Skeletal muscle tissue (tissue), 4 donors: ENCODE results near the gene SAT2. TPM values are rescaled to one million over a fixed set of nuclear protein-coding genes. Genes with fewer than 3 reads are reported as not detected.

Experiments used
- H3K27ac ChIP-seq: one replicate; pipeline ENCODE4 v1.7.0; 2013; ENCODE audit warnings: mild to moderate bottlenecking, low read depth, low read length, inconsistent platforms
- H3K27me3 ChIP-seq, 3 donors: one replicate each; pipeline ENCODE4 v1.7.0; 2013; ENCODE audit warnings: low read length in 3 of 3; ENCODE audit not compliant: control insufficient read depth in 3 of 3, insufficient read depth in 3 of 3
- H3K36me3 ChIP-seq, 3 donors: one replicate each; pipeline ENCODE4 v1.7.0; 2013; ENCODE audit warnings: low read length in 3 of 3; ENCODE audit not compliant: control insufficient read depth in 3 of 3, insufficient read depth in 3 of 3
- H3K4me1 ChIP-seq, 3 donors: one replicate each; pipeline ENCODE4 v1.7.0; 2013; ENCODE audit warnings: low read length in 3 of 3, mild to moderate bottlenecking in 3 of 3; ENCODE audit not compliant: control insufficient read depth in 3 of 3, insufficient read depth in 3 of 3
- H3K4me3 ChIP-seq, 3 donors: one replicate each; pipeline ENCODE4 v1.7.0; 2013; ENCODE audit warnings: low read length in 3 of 3
- H3K9ac ChIP-seq, 3 donors: one replicate each; pipeline ENCODE4 v1.7.0; 2013; ENCODE audit warnings: low read length in 3 of 3, mild to moderate bottlenecking in 3 of 3, moderate library complexity in 2 of 3, low read depth in 1 of 3
- H3K9me3 ChIP-seq, 3 donors: one replicate each; pipeline ENCODE4 v1.7.0; 2013; ENCODE audit warnings: low read length in 3 of 3; ENCODE audit not compliant: control insufficient read depth in 3 of 3
- total RNA-seq: library from RNA; depleted of rRNA; stranded (reverse); fragments of >200 nt; gene quantifications from one replicate; pipeline ENCODE4 v1.2.3, GENCODE V29; 2014
- donor health status: Osteomylitis.

The SAT2 gene
- total RNA-seq, 1 donor from 2014 or later = 41.2 TPM

DNA sequence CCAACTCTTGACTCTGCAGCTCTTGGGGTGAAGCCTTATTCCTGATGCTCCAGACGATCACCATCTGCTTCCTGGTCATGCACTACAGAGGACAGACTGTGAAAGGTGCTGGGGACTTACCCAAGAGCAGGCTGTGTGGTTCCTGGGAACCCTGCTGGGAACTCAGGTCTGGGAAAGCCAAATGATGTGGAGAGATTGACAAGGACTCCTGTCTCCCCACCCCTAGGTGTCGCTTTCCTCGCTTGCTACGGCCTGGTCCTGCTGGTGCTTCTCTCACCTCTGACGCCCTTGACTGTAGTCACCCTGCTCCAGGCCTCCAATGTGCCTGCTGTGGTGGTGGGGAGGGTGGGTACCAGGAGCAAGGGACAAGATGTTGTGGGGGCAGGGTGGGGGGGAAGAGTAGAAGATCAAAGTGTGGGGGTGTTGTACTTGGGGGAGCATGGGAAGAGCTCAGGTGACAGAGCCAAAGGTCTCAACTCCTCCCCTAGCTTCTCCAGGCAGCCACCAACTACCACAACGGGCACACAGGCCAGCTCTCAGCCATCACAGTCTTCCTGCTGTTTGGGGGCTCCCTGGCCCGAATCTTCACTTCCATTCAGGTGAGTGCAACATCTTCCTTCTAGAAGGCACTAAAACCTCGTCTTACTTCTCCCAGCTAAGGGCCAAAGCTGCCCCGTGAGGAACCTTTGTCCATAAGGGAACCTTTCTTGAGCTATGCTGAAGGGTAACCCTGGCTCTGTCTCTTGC is 40.8 kb downstream of the SAT2 start:
- Histone ChIP-seq H3K9me3 (no peaks in the 10 kb centered on the region), H3K4me3 (no peak overlapping the region), H3K27me3 (no peaks in the 10 kb centered on the region), H3K9ac (peak overlapping the region in 1 of 3 donors; percentile 10), H3K27ac (no peak overlapping the region), H3K36me3 (peaks cover 12 to 25% (median 22%) of the 10 kb centered on the region in 3 donors), H3K4me1 (peaks cover 33 to 56% (median 42%) of the 10 kb centered on the region in 3 donors)

DNA sequence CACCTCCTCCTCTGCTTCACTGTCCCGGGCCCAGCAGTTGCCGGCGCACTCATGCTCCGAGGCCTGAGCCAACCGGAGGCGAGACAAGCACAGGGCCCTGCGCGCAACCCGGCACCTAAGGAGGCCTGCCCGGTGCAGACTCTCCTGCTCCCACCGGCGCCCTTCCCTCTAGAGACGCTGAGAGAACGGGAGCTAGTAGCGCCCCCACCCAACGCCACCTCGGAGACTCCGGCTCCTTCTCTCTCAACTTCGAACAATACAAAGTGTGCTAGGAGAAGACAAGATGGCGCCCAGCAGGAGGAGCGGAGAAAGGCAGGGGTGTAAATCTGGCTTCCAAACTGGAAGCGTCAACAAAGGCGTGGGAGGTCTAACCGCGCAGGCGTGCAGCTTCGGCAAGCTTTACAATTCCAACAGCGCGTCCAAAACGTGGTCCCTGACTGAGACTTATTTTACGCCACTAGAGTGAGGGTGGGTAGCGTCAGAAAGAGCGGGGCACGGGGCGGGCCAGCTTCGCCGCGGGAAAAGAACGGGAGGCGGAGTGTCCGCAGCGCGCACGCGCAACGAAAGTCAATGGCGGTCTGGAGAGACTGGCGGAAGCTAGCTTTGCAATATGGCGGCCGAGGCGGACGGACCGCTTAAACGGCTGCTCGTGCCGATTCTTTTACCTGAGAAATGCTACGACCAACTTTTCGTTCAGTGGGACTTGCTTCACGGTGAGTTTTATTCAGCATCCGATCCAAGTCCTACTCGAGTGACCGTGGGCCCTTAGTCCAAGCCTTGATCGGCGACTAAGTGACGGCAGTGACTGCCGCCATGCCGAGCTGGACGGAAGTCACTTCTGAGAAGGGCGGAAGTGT is 44.1 kb downstream of the SAT2 start, which contains the start of gene MPDU1:
TSS of gene MPDU1 (plus strand) at position 600 of the 857 bp plus-strand sequence. CDS start at position 611, 11 bp downstream.
- H3K4me1 ChIP-seq = peaks cover 46 to 65% (median 47%) of the 10 kb centered on the region in 3 donors
- H3K27me3 ChIP-seq = no peaks in the 10 kb centered on the region
- H3K4me3 ChIP-seq = peak within 1 kb of the TSS; percentile 82 to 98 (median 87)
- H3K36me3 ChIP-seq = peaks cover 14 to 23% (median 21%) of the 10 kb centered on the region in 3 donors
- peak within 1 kb of the TSS; percentile 87 to 97 (median 90) for H3K9ac ChIP-seq
- H3K27ac ChIP-seq = peak within 1 kb of the TSS; percentile 89
- no peaks in the 10 kb centered on the region for H3K9me3 ChIP-seq

DNA sequence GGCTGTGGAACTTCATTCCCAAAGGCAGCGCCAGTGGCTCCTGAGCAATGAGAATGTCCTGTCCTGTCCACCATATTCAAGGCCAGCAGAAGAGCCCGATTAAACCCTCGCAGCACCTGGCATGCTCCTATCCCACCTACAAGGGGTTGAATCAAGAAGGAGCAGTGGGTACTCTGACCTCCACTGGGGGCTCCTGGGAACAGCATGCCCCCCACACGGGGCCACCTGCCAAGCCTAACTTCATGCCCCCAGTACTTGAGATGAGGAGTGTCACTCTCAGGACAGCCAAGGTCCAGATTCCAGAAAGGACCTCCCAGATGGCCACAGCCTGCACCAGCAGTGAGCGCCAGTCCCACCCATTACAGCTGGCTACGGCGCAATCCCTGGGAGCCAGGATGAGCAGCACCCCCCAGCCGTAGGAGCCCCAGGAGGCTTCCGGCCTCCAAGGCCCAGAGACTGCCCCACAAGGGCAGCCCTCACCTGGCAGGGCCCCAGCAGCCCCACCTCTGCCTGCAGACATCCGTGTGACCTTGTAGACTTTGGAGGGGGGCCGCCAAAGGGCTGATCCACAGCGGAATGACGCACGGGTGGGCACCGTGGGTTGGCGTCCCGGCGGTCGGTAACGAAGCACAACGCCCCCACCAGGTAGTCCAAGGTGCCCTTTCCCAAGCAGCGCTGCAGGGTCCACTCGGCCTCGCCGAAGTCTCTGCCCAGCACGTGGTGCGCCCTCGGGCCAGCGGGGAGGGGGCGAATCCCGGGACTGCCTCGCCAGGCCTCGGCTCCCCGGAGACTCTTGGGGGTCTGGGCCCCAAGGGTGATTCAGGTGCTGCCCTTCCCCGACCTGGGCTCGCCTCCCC is 45.0 kb downstream of the SAT2 start:
- Histone ChIP-seq H3K27ac (peak overlapping the region; percentile 89), H3K4me3 (peak overlapping the region; percentile 82 to 98 (median 87)), H3K27me3 (no peaks in the 10 kb centered on the region), H3K9me3 (no peaks in the 10 kb centered on the region), H3K9ac (peak overlapping the region; percentile 68 to 90 (median 87)), H3K4me1 (peaks cover 47 to 70% (median 49%) of the 10 kb centered on the region in 3 donors), H3K36me3 (peaks cover 23 to 27% (median 26%) of the 10 kb centered on the region in 3 donors)

DNA sequence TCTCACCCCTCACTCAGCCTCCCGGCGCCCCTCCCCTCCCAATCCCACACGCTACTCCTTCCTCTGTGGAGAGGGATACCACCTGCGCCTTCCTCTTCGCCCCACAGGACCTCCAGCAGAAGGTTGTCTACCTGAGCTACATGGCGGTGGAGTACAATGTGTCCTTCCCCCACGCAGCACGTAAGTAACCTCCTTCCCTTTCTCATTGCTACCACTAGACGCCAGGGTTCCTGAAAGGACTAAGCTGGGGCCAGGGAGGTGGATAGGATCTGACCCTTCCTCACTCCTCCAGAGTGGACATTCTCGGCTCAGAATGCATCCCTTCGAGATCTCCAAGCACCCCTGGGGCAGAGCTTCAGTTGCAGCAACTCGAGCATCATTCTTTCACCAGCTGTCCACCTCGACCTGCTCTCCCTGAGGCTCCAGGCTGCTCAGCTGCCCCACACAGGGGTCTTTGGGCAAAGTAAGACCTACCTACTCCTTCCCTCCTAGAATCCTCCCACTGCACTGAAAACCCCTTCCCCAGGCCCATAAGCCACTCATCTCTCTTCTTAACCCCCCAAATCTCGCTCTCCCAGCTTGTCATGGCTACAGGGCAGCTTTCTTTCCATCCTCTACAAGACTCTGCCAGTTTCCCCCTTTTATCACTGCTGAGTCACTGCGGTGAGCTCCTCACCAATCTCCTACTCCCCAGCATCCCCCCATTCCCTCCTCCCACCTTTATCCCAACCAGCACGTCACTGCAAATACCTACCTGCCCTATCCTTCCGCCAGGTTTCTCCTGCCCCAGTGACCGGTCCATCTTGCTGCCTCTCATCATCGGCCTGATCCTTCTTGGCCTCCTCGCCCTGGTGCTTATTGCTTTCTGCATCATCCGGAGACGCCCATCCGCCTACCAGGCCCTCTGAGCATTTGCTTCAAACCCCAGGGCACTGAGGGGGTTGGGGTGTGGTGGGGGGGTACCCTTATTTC is 46.7 kb downstream of the SAT2 start:
- Histone ChIP-seq H3K9ac (peak overlapping the region; percentile 51 to 75 (median 58)), H3K36me3 (peaks cover 31 to 32% (median 31%) of the 10 kb centered on the region in 3 donors), H3K4me1 (peaks cover 57 to 87% (median 62%) of the 10 kb centered on the region in 3 donors), H3K4me3 (peak overlapping the region; percentile 32 to 54 (median 41)), H3K27me3 (no peaks in the 10 kb centered on the region), H3K27ac (peak overlapping the region; percentile 89), H3K9me3 (no peaks in the 10 kb centered on the region)

DNA sequence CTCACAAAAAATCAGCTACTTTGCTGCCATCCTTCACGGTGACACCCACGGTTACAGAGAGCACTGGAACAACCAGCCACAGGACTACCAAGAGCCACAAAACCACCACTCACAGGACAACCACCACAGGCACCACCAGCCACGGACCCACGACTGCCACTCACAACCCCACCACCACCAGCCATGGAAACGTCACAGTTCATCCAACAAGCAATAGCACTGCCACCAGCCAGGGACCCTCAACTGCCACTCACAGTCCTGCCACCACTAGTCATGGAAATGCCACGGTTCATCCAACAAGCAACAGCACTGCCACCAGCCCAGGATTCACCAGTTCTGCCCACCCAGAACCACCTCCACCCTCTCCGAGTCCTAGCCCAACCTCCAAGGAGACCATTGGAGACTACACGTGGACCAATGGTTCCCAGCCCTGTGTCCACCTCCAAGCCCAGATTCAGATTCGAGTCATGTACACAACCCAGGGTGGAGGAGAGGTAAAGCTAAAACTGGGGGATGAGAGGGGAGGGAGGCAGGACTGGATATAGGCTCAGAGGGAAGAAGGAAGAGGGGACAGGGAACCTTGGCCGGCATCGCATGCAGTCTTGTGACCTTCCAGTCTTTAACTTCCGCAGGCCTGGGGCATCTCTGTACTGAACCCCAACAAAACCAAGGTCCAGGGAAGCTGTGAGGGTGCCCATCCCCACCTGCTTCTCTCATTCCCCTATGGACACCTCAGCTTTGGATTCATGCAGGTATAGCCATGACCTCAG is 47.6 kb downstream of the SAT2 start:
- Histone ChIP-seq H3K4me3 (peak overlapping the region; percentile 52 to 64 (median 54)), H3K9ac (peak overlapping the region; percentile 58 to 75 (median 71)), H3K27ac (peak overlapping the region; percentile 89), H3K36me3 (peaks cover 40 to 41% (median 40%) of the 10 kb centered on the region in 3 donors), H3K9me3 (no peaks in the 10 kb centered on the region), H3K4me1 (peaks cover 65 to 87% (median 65%) of the 10 kb centered on the region in 3 donors), H3K27me3 (no peaks in the 10 kb centered on the region)

DNA sequence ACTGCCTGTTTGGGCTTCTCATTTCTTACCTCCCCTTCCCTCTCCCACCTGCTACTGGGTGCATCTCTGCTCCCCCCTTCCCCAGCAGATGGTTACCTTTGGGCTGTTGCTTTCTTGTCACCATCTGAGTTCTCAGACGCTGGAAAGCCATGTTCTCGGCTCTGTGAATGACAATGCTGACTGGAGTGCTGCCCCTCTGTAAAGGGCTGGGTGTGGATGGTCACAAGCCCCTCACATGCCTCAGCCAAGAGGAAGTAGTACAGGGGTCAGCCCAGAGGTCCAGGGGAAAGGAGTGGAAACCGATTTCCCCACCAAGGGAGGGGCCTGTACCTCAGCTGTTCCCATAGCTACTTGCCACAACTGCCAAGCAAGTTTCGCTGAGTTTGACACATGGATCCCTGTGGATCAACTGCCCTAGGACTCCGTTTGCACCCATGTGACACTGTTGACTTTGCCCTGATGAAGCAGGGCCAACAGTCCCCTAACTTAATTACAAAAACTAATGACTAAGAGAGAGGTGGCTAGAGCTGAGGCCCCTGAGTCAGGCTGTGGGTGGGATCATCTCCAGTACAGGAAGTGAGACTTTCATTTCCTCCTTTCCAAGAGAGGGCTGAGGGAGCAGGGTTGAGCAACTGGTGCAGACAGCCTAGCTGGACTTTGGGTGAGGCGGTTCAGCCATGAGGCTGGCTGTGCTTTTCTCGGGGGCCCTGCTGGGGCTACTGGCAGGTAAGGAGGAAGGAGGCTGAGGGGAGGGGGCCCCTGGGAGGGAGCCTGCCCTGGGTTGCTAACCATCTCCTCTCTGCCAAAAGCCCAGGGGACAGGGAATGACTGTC is 48.4 kb downstream of the SAT2 start, which contains the start of gene CD68:
TSS of gene CD68 (plus strand) at position 638 of the 833 bp plus-strand sequence. CDS start at position 678, 40 bp downstream.
- H3K4me1 ChIP-seq = peaks cover 67 to 87% (median 69%) of the 10 kb centered on the region in 3 donors
- H3K27ac ChIP-seq = peak within 1 kb of the TSS; percentile 89
- H3K9me3 ChIP-seq = no peaks in the 10 kb centered on the region
- peak within 1 kb of the TSS; percentile 58 to 75 (median 71) for H3K9ac ChIP-seq
- H3K27me3 ChIP-seq = no peaks in the 10 kb centered on the region
- H3K4me3 ChIP-seq = peak within 1 kb of the TSS; percentile 52 to 64 (median 54)
- peaks cover 46 to 48% (median 46%) of the 10 kb centered on the region in 3 donors for H3K36me3 ChIP-seq

DNA sequence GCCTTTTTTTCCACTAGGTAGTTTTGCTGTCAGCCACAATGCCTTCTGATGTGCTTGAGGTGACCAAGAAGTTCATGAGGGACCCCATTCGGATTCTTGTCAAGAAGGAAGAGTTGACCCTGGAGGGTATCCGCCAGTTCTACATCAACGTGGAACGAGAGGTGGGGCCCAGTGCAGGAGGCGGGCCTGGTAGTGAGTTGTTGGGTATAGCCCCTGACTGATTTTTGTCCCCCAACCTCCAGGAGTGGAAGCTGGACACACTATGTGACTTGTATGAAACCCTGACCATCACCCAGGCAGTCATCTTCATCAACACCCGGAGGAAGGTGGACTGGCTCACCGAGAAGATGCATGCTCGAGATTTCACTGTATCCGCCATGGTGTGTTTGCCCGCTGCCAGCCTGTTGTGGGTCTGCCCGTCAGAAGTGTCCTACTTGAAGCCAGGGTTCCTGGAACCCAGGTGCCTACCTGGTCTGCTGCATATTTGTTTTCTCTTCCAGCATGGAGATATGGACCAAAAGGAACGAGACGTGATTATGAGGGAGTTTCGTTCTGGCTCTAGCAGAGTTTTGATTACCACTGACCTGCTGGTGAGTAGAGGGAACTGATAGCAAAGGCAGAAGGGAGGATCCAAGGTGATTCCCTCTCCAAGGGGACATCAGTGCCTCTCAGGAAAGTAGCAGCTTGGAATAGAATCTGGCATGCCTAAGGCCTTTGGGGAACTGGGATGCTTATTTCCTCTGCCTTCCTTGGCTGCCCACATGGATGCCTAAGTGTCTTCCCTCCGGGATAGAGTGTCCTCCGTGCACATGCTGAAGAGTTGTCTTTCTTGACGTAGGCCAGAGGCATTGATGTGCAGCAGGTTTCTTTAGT is 50.1 kb downstream of the SAT2 start:
- no peak overlapping the region for H3K4me3 ChIP-seq
- H3K36me3 ChIP-seq = peaks cover 46 to 50% (median 48%) of the 10 kb centered on the region in 3 donors
- peaks cover 63 to 82% (median 65%) of the 10 kb centered on the region in 3 donors for H3K4me1 ChIP-seq
- no peak overlapping the region for H3K27ac ChIP-seq
- H3K27me3 ChIP-seq = no peaks in the 10 kb centered on the region
- H3K9me3 ChIP-seq = no peaks in the 10 kb centered on the region
- no peak overlapping the region for H3K9ac ChIP-seq
